Measurements from ENCODE around the gene APBB2. TPM values are rescaled to one million over a fixed set of nuclear protein-coding genes. Genes with fewer than 3 reads are reported as not detected.

The APBB2 gene
- total and polyA plus RNA-seq, 2 of the 4 experiments (the other 2 are of a cell fraction) = 47.9 to 75.5 TPM

DNA sequence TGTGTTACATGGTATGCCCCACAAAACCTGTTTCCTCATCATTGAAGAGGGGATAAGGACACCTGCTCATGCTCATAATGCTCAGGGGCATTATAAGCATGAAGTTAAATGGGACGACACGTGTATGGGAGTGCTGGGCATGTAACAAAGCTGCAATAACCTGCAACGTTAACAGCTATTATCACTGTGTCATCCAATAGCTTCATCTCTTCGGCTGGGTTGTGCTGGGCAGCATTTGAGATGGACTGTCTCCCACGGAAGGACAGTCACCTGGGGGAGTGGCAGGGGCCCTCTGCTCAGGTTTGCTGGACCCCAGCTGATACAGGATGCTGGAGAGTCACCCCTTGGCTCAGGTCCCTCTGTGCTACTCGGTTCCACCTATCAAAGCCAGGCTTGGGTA, 370.1 kb downstream of the APBB2 start:
- no TSS peak for BruUV-seq (replicated peaks)
- no peak for TF ChIP-seq CHD1 (IDR thresholded peaks at IDR 0.05; ENCODE audit: low read depth, low read length)
- TF ChIP-seq RFX5 (IDR thresholded peaks at IDR 0.05; ENCODE audit: low read depth, low read length) = no peak
- TF ChIP-seq MAFK (IDR thresholded peaks at IDR 0.05; ENCODE audit: low read depth, low read length) = no peak
- no peak for TF ChIP-seq NFE2L2 (IDR thresholded peaks at IDR 0.05; ENCODE audit: low read depth, low read length)
- TF ChIP-seq, protein P1, sequence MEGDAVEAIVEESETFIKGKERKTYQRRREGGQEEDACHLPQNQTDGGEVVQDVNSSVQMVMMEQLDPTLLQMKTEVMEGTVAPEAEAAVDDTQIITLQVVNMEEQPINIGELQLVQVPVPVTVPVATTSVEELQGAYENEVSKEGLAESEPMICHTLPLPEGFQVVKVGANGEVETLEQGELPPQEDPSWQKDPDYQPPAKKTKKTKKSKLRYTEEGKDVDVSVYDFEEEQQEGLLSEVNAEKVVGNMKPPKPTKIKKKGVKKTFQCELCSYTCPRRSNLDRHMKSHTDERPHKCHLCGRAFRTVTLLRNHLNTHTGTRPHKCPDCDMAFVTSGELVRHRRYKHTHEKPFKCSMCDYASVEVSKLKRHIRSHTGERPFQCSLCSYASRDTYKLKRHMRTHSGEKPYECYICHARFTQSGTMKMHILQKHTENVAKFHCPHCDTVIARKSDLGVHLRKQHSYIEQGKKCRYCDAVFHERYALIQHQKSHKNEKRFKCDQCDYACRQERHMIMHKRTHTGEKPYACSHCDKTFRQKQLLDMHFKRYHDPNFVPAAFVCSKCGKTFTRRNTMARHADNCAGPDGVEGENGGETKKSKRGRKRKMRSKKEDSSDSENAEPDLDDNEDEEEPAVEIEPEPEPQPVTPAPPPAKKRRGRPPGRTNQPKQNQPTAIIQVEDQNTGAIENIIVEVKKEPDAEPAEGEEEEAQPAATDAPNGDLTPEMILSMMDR (conservative IDR thresholded peaks at IDR 0.05; ENCODE audit: low read depth, low read length) = no peak
- TF ChIP-seq MAZ (IDR thresholded peaks at IDR 0.05; ENCODE audit: borderline replicate concordance, low read depth, low read length) = no peak
- TF ChIP-seq BHLHE40 (IDR thresholded peaks at IDR 0.05; ENCODE audit: low read depth, low read length) = no peak
- no peak for TF ChIP-seq FOS (IDR thresholded peaks at IDR 0.05; ENCODE audit: low read depth, low read length)
- no peak for TF ChIP-seq RAD21 (IDR thresholded peaks at IDR 0.05; ENCODE audit: low read length)
- TF ChIP-seq MXI1 (IDR thresholded peaks at IDR 0.05; ENCODE audit: borderline replicate concordance, low read depth, low read length) = no peak
- TF ChIP-seq POLR2A (IDR thresholded peaks at IDR 0.05; ENCODE audit: low read depth, low read length) = no peak
- TF ChIP-seq CEBPB (IDR thresholded peaks at IDR 0.05; ENCODE audit: low read depth, low read length) = no peak
- TF ChIP-seq, protein P2, sequence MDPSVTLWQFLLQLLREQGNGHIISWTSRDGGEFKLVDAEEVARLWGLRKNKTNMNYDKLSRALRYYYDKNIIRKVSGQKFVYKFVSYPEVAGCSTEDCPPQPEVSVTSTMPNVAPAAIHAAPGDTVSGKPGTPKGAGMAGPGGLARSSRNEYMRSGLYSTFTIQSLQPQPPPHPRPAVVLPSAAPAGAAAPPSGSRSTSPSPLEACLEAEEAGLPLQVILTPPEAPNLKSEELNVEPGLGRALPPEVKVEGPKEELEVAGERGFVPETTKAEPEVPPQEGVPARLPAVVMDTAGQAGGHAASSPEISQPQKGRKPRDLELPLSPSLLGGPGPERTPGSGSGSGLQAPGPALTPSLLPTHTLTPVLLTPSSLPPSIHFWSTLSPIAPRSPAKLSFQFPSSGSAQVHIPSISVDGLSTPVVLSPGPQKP (IDR thresholded peaks at IDR 0.05; ENCODE audit: borderline replicate concordance, low read depth, low read length) = no peak
- TF ChIP-seq SMC3 (IDR thresholded peaks at IDR 0.05; ENCODE audit: low read depth, low read length) = no peak
- 79% methylated on average over 2 of the region's 6 CpGs; no CpG with 5 or more reads in 1 of the 2 experiments for WGBS, 2 experiments (ENCODE audit: extremely low coverage in 2 of 2, insufficient read length in 1 of 2)
- Histone ChIP-seq H3K4me3 (ENCODE audit: insufficient read depth, low read depth, low read length) (no peak overlapping the region), H2AK9ac (replicated peaks; ENCODE audit: low read depth, low read length, poor library complexity) (no peak overlapping the region), H3K4me2 (ENCODE audit: low read depth, low read length) (no peak overlapping the region), H3K4ac (ENCODE audit: low read depth, low read length) (no peak overlapping the region), H3K9ac (ENCODE audit: low read depth, low read length) (no peak overlapping the region), H3K23ac (ENCODE audit: low read depth, low read length) (no peak overlapping the region), H3K36me3 (ENCODE audit: control insufficient read depth, insufficient read depth, low read length) (no peaks in the 10 kb centered on the region), H3K14ac (replicated peaks; ENCODE audit: low read depth, low read length) (no peak overlapping the region), H4K91ac (ENCODE audit: insufficient read depth, low read depth, low read length) (no peak overlapping the region), H3K9me1 (ENCODE audit: insufficient read depth, low read length) (peaks cover 13% of the 10 kb centered on the region; the same call in 1 of the 2 replicates), H2BK20ac (ENCODE audit: low read depth, low read length) (no peak overlapping the region), H2AK5ac (ENCODE audit: low read depth, low read length) (no peak overlapping the region), H3K9me3 (ENCODE audit: control insufficient read depth, insufficient read depth, low read length) (no peaks in the 10 kb centered on the region), H2BK5ac (ENCODE audit: low read depth, low read length, poor library complexity, severe bottlenecking) (no peak overlapping the region), H4K5ac (ENCODE audit: low read depth, low read length) (no peak overlapping the region), H2BK120ac (ENCODE audit: low read depth, low read length) (no peak overlapping the region), H3K27me3 (ENCODE audit: control insufficient read depth, insufficient read depth, low read length) (no peaks in the 10 kb centered on the region), H3K4me1 (ENCODE audit: control insufficient read depth, insufficient read depth, low read length) (no peaks in the 10 kb centered on the region), H2AFZ (replicated peaks; ENCODE audit: low read length, poor library complexity) (no peak overlapping the region), H3K79me1 (ENCODE audit: low read depth in 1 of 2, low read length in 2 of 2) (peaks cover 3 to 7% of the 10 kb centered on the region in 2 experiments; a peak in 3 of 4 replicates), H4K8ac (ENCODE audit: low read depth in 2 of 2, low read length in 2 of 2) (no peak overlapping the region), H2BK15ac (ENCODE audit: low read depth, low read length) (no peak overlapping the region), H3K56ac (ENCODE audit: extremely low read depth, insufficient read depth, low read length) (no peak overlapping the region), H3K18ac (ENCODE audit: low read depth, low read length) (no peak overlapping the region), H4K20me1 (ENCODE audit: insufficient read depth, low read length) (no peaks in the 10 kb centered on the region), H3K27ac (ENCODE audit: insufficient read depth, low read length) (no peak overlapping the region)
- intact Hi-C loops (cut with micrococcal nuclease) (no loop called here), in situ Hi-C loops (cut with MboI; ENCODE audit: low sequenced_read_pairs) (no loop called here), dilution Hi-C loops (cut with HindIII; ENCODE audit: low sequenced_read_pairs, unreplicated experiment) (no loop called here)
- ChIA-PET CTCF (no interaction called here), POLR2A (ENCODE audit: unreplicated experiment) (no interaction called here)
- ATAC-seq (ENCODE audit: low read depth) (no peak), DNase-seq (no peak)

All from IMR-90 (cell line).